Suprapubic skin (tissue), 4 donors: ENCODE measurements around the gene ZNF69.

Experiments used
- CTCF ChIP-seq, 2 donors: fragments of 200-600 bp in 1 of 2; fragments of 450-650 bp in 1 of 2; sonication (generic) in 1 of 2; IDR thresholded peaks; one replicate each; pipeline ENCODE4 v1.5.1; 2016 to 2019; ENCODE audit warnings: antibody characterized with exemption in 2 of 2, mild to moderate bottlenecking in 1 of 2, moderate library complexity in 1 of 2
- EP300 ChIP-seq: sonication (generic); formaldehyde crosslinking; IDR thresholded peaks from one replicate; pipeline ENCODE4 v1.6.1; 2017; ENCODE audit warnings: antibody characterized with exemption
- POLR2A ChIP-seq, 2 donors: fragments of 450-650 bp; IDR thresholded peaks; one replicate each; pipeline ENCODE4 v1.6.1; 2017; ENCODE audit warnings: antibody characterized with exemption in 2 of 2, mild to moderate bottlenecking in 2 of 2, moderate library complexity in 2 of 2
- POLR2AphosphoS5 ChIP-seq, 3 donors: sonication (generic); formaldehyde crosslinking; IDR thresholded peaks; one replicate each; pipeline ENCODE4 v1.6.1; 2017; ENCODE audit warnings: antibody characterized with exemption in 3 of 3

GRCh38 chr19:11890634-11891033, 3.1 kb downstream of the ZNF69 start:
- no peak for TF ChIP-seq CTCF (IDR thresholded peaks at IDR 0.05)
- no peak for TF ChIP-seq POLR2AphosphoS5 (IDR thresholded peaks at IDR 0.05)
- TF ChIP-seq POLR2A (IDR thresholded peaks at IDR 0.05): no peak
- no peak for TF ChIP-seq EP300
